ENCODE measurements around the gene CAPN10.
"Not testable (repeated sequence)": the region's sequence is repeated elsewhere in the genome, so short reads cannot be mapped to it uniquely, and the experiment has no call there.

The CAPN10 gene

GRCh38 chr2:240561325-240561971, 25.1 kb upstream of the CAPN10 start:
- Histone ChIP-seq H3K9me3 (no peaks in the 10 kb centered on the region), H3K4me3 (peak overlapping the region; percentile 93 to 96), H3K36me3 (peaks cover 0 to 5% (median 0%) of the 10 kb centered on the region in 3 donors), H3K4me1 (peaks cover 5 to 64% (median 45%) of the 10 kb centered on the region in 4 donors), H3K27ac (peak overlapping the region; percentile 99 to 100), H3K27me3 (peaks cover 0 to 8% of the 10 kb centered on the region in 2 donors)
- TF ChIP-seq CTCF (IDR thresholded peaks at IDR 0.05) = peak in 1 of 2 experiments; percentile 2
- DNase-seq = no peak
- intact Hi-C loops (cut with DNase I; ENCODE audit: low total_unique reads) = loop anchor here (10.0 kb wide), 2 partner anchors 127 to 327 kb away; partner anchors contain the start of gene GPC1

DNA sequence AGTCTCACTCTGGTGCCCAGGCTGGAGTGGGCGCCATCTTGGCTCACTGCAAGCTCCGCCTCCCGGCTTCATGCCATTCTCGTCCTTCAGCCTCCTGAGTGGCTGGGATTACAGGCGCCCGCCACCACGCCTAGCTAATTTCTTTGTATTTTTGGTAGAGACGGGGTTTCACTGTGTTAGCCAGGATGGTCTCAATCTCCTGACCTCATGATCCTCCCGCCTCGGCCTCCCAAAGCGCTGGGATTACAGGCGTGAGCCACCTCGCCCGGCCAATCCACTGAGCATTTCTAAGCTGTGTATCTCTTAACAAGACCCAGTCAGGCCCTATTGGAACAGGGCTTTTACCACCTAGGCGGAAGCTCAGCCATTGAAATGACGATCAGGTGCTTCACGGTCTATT, 23.3 kb upstream of the CAPN10 start:
- intact Hi-C loops (cut with DNase I; ENCODE audit: low total_unique reads) = loop anchor here (10.0 kb wide), 2 partner anchors 128 to 328 kb away; partner anchors contain the start of gene GPC1
- not testable (repeated sequence) for H3K9me3 ChIP-seq, H3K27ac ChIP-seq, H3K4me3 ChIP-seq, H3K36me3 ChIP-seq, DNase-seq, H3K27me3 ChIP-seq
- peaks cover 5 to 63% (median 42%) of the 10 kb centered on the region in 4 donors for H3K4me1 ChIP-seq

DNA sequence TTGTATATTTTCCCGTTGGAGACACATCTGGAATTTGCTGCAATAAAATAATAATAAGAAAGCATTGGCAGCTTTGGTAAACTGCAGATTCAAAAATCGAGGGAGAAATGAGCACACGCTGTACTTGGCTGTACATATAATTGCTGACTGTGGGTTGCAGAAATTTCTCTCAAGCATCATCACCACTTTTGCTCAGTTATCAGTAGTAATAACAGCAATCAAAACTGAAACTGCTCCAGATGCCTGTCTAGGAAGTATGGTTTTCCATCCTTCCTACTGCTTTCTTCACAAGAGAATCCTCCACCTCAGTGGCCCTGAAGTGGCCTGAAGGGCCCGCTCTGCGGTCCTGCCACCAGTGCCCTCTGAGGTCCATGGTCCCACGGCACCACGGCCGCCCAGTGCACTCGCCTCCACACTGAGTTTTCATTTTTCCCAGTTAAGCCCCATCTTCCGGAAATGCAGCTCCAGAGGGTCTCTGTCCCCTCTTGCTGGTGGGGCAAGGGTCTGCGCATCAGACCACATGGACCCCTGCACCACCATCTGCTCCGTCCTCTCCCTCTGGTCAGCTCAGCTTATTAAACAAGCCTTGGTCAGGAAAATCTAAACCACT, 22.5 kb upstream of the CAPN10 start:
- TF ChIP-seq CTCF (IDR thresholded peaks at IDR 0.05) = no peak
- peaks cover 5 to 58% (median 36%) of the 10 kb centered on the region in 4 donors for H3K4me1 ChIP-seq
- H3K27ac ChIP-seq = no peak overlapping the region
- H3K9me3 ChIP-seq = no peaks in the 10 kb centered on the region
- intact Hi-C loops (cut with DNase I; ENCODE audit: low total_unique reads) = loop anchor here (10.0 kb wide), 2 partner anchors 129 to 329 kb away; partner anchors contain the start of gene GPC1
- peaks cover 0 to 5% (median 0%) of the 10 kb centered on the region in 3 donors for H3K36me3 ChIP-seq
- H3K27me3 ChIP-seq = no peaks in the 10 kb centered on the region
- no peak overlapping the region for H3K4me3 ChIP-seq
- no peak for DNase-seq

GRCh38 chr2:240564561-240565332, 21.8 kb upstream of the CAPN10 start:
- intact Hi-C loops (cut with DNase I; ENCODE audit: low total_unique reads) = loop anchor here (10.0 kb wide), 2 partner anchors 130 to 330 kb away; partner anchors contain the start of gene GPC1
- Histone ChIP-seq H3K4me1 (peaks cover 5 to 58% (median 38%) of the 10 kb centered on the region in 4 donors), H3K36me3 (peaks cover 0 to 5% (median 0%) of the 10 kb centered on the region in 3 donors), H3K27me3 (no peaks in the 10 kb centered on the region), H3K27ac (peak overlapping the region in 1 of 2 donors; percentile 94), H3K4me3 (no peak overlapping the region), H3K9me3 (no peaks in the 10 kb centered on the region)
- TF ChIP-seq CTCF (IDR thresholded peaks at IDR 0.05) = no peak
- peak; percentile 11 to 48 for DNase-seq

GRCh38 chr2:240565333-240566202, 21.0 kb upstream of the CAPN10 start:
- TF ChIP-seq CTCF (IDR thresholded peaks at IDR 0.05) = no peak
- Histone ChIP-seq H3K27me3 (no peaks in the 10 kb centered on the region), H3K4me3 (peak overlapping the region; percentile 18 to 86), H3K9me3 (no peaks in the 10 kb centered on the region), H3K36me3 (peaks cover 0 to 5% (median 0%) of the 10 kb centered on the region in 3 donors), H3K4me1 (peaks cover 5 to 64% (median 45%) of the 10 kb centered on the region in 4 donors), H3K27ac (peak overlapping the region; percentile 64 to 94)
- peak; percentile 78 to 84 for DNase-seq
- intact Hi-C loops (cut with DNase I; ENCODE audit: low total_unique reads) = loop anchor here (10.0 kb wide), 2 partner anchors 131 to 331 kb away; partner anchors contain the start of gene GPC1

Data from tibial artery (tissue), 4 donors.